ENCODE measurements around the gene MTTP. TPM values are rescaled to one million over a fixed set of nuclear protein-coding genes. Genes with fewer than 3 reads are reported as not detected.

The MTTP gene
- total RNA-seq, 3 donors from 2014 or later (not counting 1 experiment from before 2014, with no cell fraction given) = not detected

DNA sequence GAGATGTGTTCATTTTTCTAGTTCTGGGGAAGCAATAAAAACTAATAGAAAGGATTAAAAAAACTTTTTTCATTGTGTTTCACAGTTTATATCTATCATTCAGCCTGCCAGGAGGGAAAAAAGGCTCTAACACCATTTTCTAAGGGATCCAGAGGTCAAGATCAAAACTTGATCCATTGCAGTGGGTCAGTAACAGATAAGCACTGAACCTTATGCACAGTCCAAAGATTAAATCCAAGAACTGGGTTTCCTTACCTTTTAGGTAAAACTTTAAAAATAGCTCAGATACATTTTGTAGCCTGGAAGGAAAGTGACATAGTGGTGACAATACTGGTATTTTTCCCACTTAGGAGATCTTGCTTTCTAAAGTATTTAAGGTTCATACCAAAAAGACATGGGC lies 12.7 kb downstream of the MTTP start:
- Histone ChIP-seq H3K27me3 (ENCODE audit: control insufficient read depth, insufficient read depth, low read length) (peaks cover 9% of the 10 kb centered on the region), H3K36me3 (ENCODE audit: control insufficient read depth, insufficient read depth, low read length) (no peaks in the 10 kb centered on the region), H3K9me3 (ENCODE audit: control insufficient read depth, insufficient read depth, low read length) (no peaks in the 10 kb centered on the region), H3K27ac (ENCODE audit: low read length) (no peak overlapping the region), H3K4me1 (ENCODE audit: control insufficient read depth, insufficient read depth, low read length) (no peaks in the 10 kb centered on the region), H3K4me3 (ENCODE audit: low read length) (no peak overlapping the region)
- no peak overlapping the region for H3K27ac Mint-ChIP-seq
- TF ChIP-seq, protein P1, sequence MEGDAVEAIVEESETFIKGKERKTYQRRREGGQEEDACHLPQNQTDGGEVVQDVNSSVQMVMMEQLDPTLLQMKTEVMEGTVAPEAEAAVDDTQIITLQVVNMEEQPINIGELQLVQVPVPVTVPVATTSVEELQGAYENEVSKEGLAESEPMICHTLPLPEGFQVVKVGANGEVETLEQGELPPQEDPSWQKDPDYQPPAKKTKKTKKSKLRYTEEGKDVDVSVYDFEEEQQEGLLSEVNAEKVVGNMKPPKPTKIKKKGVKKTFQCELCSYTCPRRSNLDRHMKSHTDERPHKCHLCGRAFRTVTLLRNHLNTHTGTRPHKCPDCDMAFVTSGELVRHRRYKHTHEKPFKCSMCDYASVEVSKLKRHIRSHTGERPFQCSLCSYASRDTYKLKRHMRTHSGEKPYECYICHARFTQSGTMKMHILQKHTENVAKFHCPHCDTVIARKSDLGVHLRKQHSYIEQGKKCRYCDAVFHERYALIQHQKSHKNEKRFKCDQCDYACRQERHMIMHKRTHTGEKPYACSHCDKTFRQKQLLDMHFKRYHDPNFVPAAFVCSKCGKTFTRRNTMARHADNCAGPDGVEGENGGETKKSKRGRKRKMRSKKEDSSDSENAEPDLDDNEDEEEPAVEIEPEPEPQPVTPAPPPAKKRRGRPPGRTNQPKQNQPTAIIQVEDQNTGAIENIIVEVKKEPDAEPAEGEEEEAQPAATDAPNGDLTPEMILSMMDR (IDR thresholded peaks at IDR 0.05) = no peak
- no peaks in the 10 kb centered on the region for H3K9me3 Mint-ChIP-seq
- no peak overlapping the region for H3K4me3 Mint-ChIP-seq
- no peaks in the 10 kb centered on the region for H3K36me3 Mint-ChIP-seq
- DNase-seq (no peak), ATAC-seq (no peak)
- peaks cover 7 to 42% of the 10 kb centered on the region in 2 donors for H3K27me3 Mint-ChIP-seq (ENCODE audit: low read depth in 2 of 2)
- no peaks in the 10 kb centered on the region for H3K4me1 Mint-ChIP-seq
- intact Hi-C loops (cut with micrococcal nuclease) = no loop called here

DNA sequence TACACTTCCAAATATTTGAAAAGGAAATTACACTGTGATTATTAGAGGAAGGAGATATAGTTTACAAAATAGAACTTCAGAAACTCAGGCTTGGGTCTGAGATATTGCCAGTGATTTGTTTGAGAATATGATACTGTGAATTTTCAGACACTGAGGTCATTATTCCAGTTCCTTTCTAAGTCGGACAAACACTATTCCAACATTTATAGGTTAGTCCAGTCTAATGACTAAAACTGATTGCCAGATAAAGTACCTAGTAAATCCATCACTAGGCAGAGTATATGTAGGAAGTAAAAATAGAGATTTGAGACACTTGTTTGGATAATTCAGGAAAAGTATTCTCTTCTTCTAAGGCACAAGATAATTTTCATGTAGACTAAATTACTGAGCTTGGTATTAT lies 13.2 kb downstream of the MTTP start:
- H3K4me3 Mint-ChIP-seq = no peak overlapping the region
- Histone ChIP-seq H3K27ac (ENCODE audit: low read length) (no peak overlapping the region), H3K36me3 (ENCODE audit: control insufficient read depth, insufficient read depth, low read length) (no peaks in the 10 kb centered on the region), H3K27me3 (ENCODE audit: control insufficient read depth, insufficient read depth, low read length) (peaks cover 6% of the 10 kb centered on the region), H3K9me3 (ENCODE audit: control insufficient read depth, insufficient read depth, low read length) (no peaks in the 10 kb centered on the region), H3K4me1 (ENCODE audit: control insufficient read depth, insufficient read depth, low read length) (no peaks in the 10 kb centered on the region), H3K4me3 (ENCODE audit: low read length) (no peak overlapping the region)
- H3K27ac Mint-ChIP-seq = no peak overlapping the region
- H3K9me3 Mint-ChIP-seq = no peaks in the 10 kb centered on the region
- WGBS (ENCODE audit: insufficient coverage) = no CpG with 5 or more reads among the region's 1 CpG
- no peaks in the 10 kb centered on the region for H3K36me3 Mint-ChIP-seq
- ATAC-seq (no peak), DNase-seq (no peak)
- intact Hi-C loops (cut with micrococcal nuclease) = no loop called here
- TF ChIP-seq, protein P1 (IDR thresholded peaks at IDR 0.05) = no peak
- no peaks in the 10 kb centered on the region for H3K4me1 Mint-ChIP-seq
- peaks cover 7 to 37% of the 10 kb centered on the region in 2 donors for H3K27me3 Mint-ChIP-seq (ENCODE audit: low read depth in 2 of 2)

DNA sequence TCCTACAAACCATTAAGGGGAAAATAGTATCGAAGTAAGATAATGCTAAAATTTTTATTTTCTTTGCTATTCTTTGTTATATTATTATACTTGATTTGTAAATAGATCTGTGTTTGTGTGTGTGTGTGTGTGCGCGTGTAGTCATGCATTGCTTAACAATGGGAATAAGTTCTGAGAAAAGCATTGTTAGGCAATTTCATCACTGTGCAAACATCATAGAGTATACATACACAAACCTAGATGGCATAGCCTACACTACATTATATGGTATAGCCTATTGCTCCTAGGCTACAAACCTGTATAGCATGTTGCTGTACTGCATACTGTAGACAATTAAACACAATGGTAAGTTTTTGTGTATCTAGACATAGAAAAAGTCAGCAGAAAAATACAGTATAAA lies 17.1 kb downstream of the MTTP start:
- Mint-ChIP-seq H3K27me3 (ENCODE audit: low read depth in 2 of 2) (peaks cover under 1 to 38% of the 10 kb centered on the region in 2 donors), H3K4me3 (no peak overlapping the region), H3K36me3 (no peaks in the 10 kb centered on the region), H3K9me3 (no peaks in the 10 kb centered on the region), H3K4me1 (no peaks in the 10 kb centered on the region), H3K27ac (no peak overlapping the region)
- H3K4me1 ChIP-seq (ENCODE audit: control insufficient read depth, insufficient read depth, low read length) = no peaks in the 10 kb centered on the region
- TF ChIP-seq, protein P1 (IDR thresholded peaks at IDR 0.05) = no peak
- ATAC-seq = no peak
- no peak overlapping the region for H3K4me3 ChIP-seq (ENCODE audit: low read length)
- DNase-seq = no peak
- H3K27me3 ChIP-seq (ENCODE audit: control insufficient read depth, insufficient read depth, low read length) = peaks cover 2% of the 10 kb centered on the region
- no peaks in the 10 kb centered on the region for H3K36me3 ChIP-seq (ENCODE audit: control insufficient read depth, insufficient read depth, low read length)
- no peak overlapping the region for H3K27ac ChIP-seq (ENCODE audit: low read length)
- no CpG with 5 or more reads among the region's 3 CpGs for WGBS (ENCODE audit: insufficient coverage)
- intact Hi-C loops (cut with micrococcal nuclease) = no loop called here
- H3K9me3 ChIP-seq (ENCODE audit: control insufficient read depth, insufficient read depth, low read length) = no peaks in the 10 kb centered on the region

Measured in natural killer cell (primary cell).